Brain microvascular endothelial cell (primary cell): Measurements from ENCODE around the gene INTS13.

Experiments
- DNase-seq: peaks from one replicate; pipeline ENCODE4 v3.0.0-alpha.2; 2020
- H3K27ac ChIP-seq: fragments of 250-450 bp; sonication (Bioruptor Pico); 2 replicates; pipeline ENCODE4 v1.5.1; 2020; ENCODE audit warnings: mild to moderate bottlenecking, moderate library complexity
- H3K27me3 ChIP-seq: fragments of 250-450 bp; sonication (Bioruptor Pico); replicated peaks from 2 replicates; pipeline ENCODE4 v1.5.1; 2020; ENCODE audit warnings: mild to moderate bottlenecking
- H3K36me3 ChIP-seq: fragments of 250-450 bp; sonication (Bioruptor Pico); replicated peaks from 2 replicates; pipeline ENCODE4 v1.5.1; 2020; ENCODE audit warnings: mild to moderate bottlenecking
- H3K4me3 ChIP-seq: 2 replicates; pipeline ENCODE4 v1.5.1; 2011; ENCODE audit warnings: low read depth, mild to moderate bottlenecking, control low read depth, low read length, moderate library complexity
- in situ Hi-C: cut with HindIII; loops from 2 replicates; pipeline ENCODE4 v1.10.0; 2017; ENCODE audit warnings: low sequenced_read_pairs, low pct_ligation_motif_present
- TF ChIP-seq, protein P1 (sequence below): IDR thresholded peaks from 2 replicates; pipeline ENCODE4 v1.5.1; 2011; ENCODE audit warnings: low read depth, mild to moderate bottlenecking, moderate library complexity, low read length, control low read depth, inconsistent platforms; ENCODE audit errors: missing control alignments

The INTS13 gene

DNA sequence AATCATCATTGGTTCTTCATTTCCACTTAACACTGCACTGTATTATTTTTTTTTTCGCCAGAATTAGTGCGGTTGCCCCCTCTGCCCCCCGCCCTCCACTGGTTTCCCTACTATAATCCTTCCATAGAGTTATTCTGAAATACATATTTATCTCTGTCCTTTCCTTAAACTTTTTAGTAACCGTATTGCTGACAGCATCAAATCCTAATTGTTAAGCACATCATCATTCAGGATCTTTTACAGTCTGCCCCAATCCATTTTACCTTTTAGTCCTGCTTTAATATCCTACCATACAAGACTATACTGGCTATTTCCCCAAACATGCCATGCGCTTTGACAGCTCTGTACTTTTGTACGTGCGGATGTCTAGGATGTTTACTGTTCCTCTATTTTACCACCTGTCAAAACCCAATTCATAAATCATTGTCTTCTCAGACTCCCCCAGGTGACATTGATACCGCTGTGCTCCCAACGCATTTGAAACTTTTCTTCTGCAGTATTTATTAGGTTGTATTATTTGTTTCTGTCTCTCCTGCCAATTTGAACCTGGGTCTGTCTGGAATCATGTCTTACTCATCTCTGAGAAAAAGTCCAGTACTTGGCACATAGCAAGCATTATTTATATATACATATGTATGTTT is 1.5 kb upstream of the INTS13 start:
- Histone ChIP-seq H3K27ac (peak overlapping the region; percentile 97), H3K27me3 (no peaks in the 10 kb centered on the region), H3K36me3 (peaks cover 3% of the 10 kb centered on the region), H3K4me3 (peak overlapping the region; percentile 96)
- TF ChIP-seq, protein P1, sequence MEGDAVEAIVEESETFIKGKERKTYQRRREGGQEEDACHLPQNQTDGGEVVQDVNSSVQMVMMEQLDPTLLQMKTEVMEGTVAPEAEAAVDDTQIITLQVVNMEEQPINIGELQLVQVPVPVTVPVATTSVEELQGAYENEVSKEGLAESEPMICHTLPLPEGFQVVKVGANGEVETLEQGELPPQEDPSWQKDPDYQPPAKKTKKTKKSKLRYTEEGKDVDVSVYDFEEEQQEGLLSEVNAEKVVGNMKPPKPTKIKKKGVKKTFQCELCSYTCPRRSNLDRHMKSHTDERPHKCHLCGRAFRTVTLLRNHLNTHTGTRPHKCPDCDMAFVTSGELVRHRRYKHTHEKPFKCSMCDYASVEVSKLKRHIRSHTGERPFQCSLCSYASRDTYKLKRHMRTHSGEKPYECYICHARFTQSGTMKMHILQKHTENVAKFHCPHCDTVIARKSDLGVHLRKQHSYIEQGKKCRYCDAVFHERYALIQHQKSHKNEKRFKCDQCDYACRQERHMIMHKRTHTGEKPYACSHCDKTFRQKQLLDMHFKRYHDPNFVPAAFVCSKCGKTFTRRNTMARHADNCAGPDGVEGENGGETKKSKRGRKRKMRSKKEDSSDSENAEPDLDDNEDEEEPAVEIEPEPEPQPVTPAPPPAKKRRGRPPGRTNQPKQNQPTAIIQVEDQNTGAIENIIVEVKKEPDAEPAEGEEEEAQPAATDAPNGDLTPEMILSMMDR, result no peak
- no peak for DNase-seq
- in situ Hi-C loops, result no loop called here

DNA sequence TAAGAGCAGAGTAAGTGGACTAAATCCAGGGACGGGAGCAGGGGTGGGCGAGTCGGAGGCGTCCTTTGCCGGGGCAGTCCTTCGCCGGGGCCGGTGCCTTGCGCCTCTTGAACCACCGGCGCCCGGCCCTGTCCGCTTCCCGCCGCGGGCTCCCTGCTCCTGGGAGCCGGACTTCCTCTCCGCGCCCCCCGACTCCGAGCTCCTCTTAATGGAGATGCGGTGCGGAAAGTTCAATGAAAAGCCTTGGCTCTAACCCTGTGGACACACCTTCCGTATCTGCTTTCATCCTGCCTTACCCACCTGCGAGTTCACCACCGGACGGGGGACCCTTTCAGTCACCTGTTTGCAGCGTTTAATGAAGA is 901 bp upstream of the INTS13 start:
- peak overlapping the region; percentile 96 for H3K4me3 ChIP-seq
- DNase-seq, result no peak
- in situ Hi-C loops, result no loop called here
- H3K27ac ChIP-seq, result peak overlapping the region; percentile 97
- no peaks in the 10 kb centered on the region for H3K27me3 ChIP-seq
- TF ChIP-seq, protein P1, result no peak
- H3K36me3 ChIP-seq, result peaks cover 3% of the 10 kb centered on the region

DNA sequence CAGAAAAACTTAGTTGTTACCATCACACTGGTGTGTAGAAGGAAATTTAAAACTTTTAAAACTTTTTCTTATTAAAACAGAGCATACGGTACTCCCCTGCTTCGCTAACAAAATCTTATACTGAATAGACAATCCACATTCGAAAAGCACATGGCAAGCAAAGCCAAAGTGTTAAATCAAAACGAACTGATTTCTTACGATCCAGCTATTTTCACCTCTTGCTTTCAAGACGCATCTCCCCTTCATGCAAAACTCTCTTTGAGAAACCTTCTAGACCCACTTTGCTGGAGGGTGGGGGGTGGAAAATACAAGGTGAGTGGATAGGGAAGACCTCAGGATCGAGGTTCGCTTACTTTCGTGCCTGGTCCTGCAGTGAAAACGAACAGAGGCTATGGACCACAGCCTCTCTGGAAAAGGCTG is 328 bp downstream of the INTS13 start:
- Histone ChIP-seq H3K27ac (peak overlapping the region; percentile 97), H3K36me3 (peaks cover 3% of the 10 kb centered on the region), H3K4me3 (peak overlapping the region; percentile 96), H3K27me3 (no peaks in the 10 kb centered on the region)
- TF ChIP-seq, protein P1, result no peak
- in situ Hi-C loops, result no loop called here
- DNase-seq, result no peak

DNA sequence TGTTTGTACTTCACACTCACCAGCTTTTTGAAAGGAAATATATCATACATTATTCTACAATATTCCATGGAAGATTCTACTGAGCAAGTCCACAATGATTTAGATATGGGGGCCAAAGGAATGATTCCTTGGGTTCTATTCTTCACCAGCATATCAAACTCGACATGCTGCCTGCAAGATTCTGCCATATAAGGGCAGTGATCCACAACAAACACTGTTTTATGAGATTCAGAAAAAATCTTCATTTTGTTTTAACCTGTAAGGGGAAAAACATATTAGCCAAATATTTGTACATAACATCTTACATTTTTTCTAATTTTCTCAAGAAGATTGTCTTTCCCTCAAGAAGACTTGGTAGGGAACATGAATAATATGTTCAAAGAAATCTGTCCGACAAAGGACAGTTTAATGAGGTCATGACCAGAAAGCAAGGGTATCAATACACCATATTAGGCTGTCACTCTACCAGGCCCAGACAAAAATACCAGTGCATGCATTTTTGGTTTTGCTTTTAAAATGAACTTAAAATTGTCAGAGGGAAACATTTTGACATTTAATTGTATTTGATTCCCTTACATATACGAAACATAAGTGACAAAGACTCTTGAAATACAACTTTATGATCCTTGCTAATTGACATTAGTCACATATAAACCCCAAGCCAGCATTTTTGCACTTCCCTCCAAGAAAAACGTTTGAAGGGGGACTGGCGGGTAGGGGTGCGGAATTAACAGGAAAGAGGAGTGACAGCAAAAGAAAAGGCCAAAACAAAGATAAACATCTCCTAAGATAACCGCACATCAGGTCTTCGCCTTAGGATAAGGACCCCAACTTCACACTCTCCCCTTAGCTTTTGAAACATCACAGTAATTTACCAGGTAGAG is 980 bp downstream of the INTS13 start:
- in situ Hi-C loops, result no loop called here
- H3K27ac ChIP-seq, result peak overlapping the region; percentile 97
- H3K27me3 ChIP-seq, result no peaks in the 10 kb centered on the region
- no peak for DNase-seq
- peak overlapping the region; percentile 96 for H3K4me3 ChIP-seq
- TF ChIP-seq, protein P1, result no peak
- H3K36me3 ChIP-seq, result peaks cover 6% of the 10 kb centered on the region

DNA sequence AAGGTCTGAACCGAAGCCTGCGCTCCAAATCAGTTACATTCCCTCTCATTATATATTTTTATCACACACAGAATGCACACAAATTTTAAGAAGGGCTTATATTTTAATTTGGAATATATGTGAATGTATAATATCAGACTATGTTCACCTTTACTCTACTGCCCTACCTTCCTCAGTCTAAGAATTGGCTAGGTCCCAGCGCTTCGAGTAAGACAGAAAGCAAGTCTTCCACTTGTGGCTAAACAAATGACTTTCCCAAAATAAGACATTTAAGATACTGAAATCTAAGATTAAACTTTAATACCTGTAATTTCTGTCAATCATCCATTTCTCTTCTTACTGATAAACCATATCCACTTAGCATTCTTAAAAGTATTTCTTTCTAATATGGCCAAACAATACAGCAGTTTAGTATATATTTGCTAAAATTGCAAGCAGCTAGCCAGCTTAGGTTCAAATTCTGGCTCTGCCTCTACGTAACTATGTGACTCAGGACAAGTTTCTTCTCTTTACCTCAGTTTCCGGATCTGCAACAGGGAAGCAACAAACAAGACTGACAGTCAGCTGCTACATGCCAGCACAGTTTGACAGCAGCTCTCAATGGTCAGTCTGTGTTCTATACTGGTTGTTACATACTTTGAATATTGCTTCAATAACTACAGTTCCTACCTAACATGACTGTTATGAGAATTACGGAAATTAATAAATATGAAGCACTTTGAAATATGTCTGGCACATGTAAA is 2.0 kb downstream of the INTS13 start:
- no peak for DNase-seq
- TF ChIP-seq, protein P1, result no peak
- Histone ChIP-seq H3K27ac (no peak overlapping the region), H3K4me3 (peak overlapping the region; percentile 96), H3K27me3 (no peaks in the 10 kb centered on the region), H3K36me3 (peaks cover 6% of the 10 kb centered on the region)
- in situ Hi-C loops, result no loop called here
